SK-N-MC (cell line): ENCODE results near the gene GABRA5.

Experiments used
- EZH2 ChIP-seq: fragments of 200-600 bp; sonication (generic); IDR thresholded peaks from one replicate; pipeline ENCODE4 v1.6.1; 2017; ENCODE audit warnings: antibody characterized with exemption
- POLR2AphosphoS5 ChIP-seq: IDR thresholded peaks from 2 replicates; pipeline ENCODE4 v1.6.1; 2012; ENCODE audit warnings: mild to moderate bottlenecking, low read depth, low read length, borderline replicate concordance

DNA sequence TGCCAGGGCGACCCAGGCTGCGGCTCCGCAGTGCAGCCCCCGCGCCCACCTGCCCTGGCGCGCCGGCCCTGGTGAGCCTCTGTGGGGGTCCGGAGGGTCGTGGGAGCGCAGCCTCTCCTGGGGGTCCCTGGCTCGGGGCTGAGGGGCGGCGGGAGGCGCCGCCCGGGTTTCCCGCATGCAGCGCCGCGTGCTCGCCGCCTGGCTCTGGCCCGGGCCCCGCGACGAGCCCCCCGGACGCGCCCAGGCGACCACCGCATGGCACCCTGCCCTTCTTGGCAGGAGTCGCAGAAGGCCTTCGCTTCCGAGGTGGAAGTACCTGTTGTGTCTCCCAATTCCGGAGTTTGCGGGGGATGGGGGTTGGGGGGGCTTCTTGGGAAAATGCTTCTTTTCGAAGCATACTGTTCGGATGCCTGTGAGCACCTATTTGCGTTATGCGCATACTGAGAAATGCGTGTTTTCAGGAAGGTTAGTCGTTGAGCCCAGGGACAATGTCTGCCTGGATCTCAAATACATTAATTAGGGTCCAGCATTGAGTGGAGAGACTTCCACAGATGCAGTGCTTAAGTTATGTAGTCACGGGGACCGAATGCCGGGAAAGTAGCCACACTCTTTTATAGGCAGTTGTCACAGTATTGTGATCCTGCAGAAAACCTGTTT is 1.3 kb downstream of the GABRA5 start:
- no peak for TF ChIP-seq POLR2AphosphoS5
- no peak for TF ChIP-seq EZH2
